Mononuclear cell (primary cell): Measurements from ENCODE around the gene ZNF792. TPM values are rescaled to one million over a fixed set of nuclear protein-coding genes. Genes with fewer than 3 reads are reported as not detected.
"Not testable (repeated sequence)": the region's sequence is repeated elsewhere in the genome, so short reads cannot be mapped to it uniquely, and the experiment has no call there.

Source experiments
- H3K27me3 ChIP-seq: 2 replicates; pipeline ENCODE4 v1.6.0; 2011; ENCODE audit warnings: low read length, control low read depth; ENCODE audit not compliant: insufficient read depth
- H3K4me1 ChIP-seq: 2 replicates; pipeline ENCODE4 v1.5.1; 2011; ENCODE audit warnings: mild to moderate bottlenecking, low read length, control low read depth; ENCODE audit not compliant: insufficient read depth
- H3K4me3 ChIP-seq: 2 replicates; pipeline ENCODE4 v1.5.1; 2011; ENCODE audit warnings: mild to moderate bottlenecking, low read length, moderate library complexity
- H3K9me3 ChIP-seq: 2 replicates; pipeline ENCODE4 v1.5.1; 2011; ENCODE audit warnings: low read depth, mild to moderate bottlenecking, control low read depth, low read length
- total RNA-seq: library from RNA; depleted of rRNA; stranded (reverse); fragments of >200 nt; gene quantifications from one replicate; pipeline ENCODE4 v1.2.3, GENCODE V29; 2012

The ZNF792 gene
- total RNA-seq, 1 donor = 10.2 TPM

DNA sequence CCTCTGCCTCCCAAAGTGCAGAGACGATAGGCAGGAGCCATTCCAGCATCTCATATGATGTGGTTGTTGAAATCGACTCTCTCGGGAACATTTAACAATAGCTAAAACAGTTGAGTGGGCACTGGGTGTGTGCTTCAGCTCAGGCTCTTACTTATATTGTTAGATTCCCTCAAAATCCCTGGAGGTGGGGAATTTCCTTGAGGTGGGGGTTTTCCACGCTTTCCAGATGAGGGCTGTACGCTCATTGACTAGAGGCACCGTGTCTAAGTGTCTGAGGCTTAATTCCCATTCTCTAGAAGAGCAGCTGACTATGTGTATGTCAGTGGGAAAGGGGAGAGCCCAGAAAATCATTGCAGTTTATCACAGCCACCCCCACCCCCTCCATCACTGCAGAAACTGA lies 25.3 kb upstream of the ZNF792 start:
- Histone ChIP-seq H3K4me1 (peaks cover 35% of the 10 kb centered on the region), H3K9me3 (no peaks in the 10 kb centered on the region), H3K27me3 (no peaks in the 10 kb centered on the region), H3K4me3 (no peak overlapping the region)

DNA sequence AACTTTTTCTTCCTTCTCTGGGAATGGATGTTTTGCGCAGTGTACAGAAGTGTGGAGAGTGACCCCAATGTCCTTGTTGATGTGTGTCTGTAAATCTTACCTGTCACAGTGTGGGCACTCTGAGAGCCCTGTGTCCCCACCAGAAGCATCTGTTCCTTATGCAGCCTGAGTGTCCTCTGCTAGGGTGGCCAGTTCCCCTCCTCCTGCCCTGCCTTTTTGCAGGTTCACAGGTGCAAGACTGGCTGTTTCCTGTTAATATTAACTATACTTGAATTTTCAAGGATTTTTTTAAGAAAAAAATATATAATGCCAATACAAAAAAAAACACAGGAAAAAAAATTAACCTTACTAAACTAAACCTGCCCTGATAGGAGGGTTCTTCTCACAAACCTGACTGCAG lies 24.1 kb upstream of the ZNF792 start:
- H3K4me1 ChIP-seq = peaks cover 28% of the 10 kb centered on the region
- no peak overlapping the region for H3K4me3 ChIP-seq
- no peaks in the 10 kb centered on the region for H3K27me3 ChIP-seq
- H3K9me3 ChIP-seq = no peaks in the 10 kb centered on the region

DNA sequence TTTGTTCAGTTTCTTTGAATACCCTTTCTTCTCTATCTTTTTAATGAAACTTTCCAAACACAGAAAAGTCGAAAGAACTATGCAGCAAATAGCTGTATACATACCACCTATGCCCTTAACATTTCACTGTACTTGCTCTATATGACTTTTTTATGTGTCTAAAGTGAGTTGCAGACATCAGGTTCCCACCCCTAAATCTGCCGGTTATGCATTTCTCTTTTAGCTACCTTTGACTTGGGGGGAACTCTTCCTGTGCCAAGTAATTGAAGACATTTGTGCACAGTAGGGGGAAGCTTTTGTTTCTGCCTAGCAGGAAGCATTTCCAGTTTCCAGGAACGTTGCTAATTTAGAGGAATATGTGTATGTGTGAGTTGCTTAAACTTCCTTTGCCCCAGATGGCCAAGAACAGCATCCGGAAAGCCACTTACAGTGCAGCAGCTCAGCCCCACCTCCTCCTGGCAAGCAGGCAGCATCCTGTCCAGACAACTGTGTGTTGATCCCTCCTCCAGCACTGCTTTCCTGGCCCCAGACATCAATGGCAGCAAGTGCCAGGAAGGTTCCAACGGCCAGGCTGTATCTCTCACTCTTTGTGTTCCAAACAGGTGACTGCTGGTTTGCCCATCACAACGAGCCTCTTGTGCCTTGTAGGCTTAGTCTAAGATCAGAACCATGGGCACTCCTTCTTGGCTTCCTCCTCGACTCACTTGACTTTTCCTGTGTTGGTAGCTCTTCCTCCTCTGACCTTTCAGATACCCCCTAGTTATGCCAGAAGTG lies 21.4 kb upstream of the ZNF792 start:
- H3K9me3 ChIP-seq = no peaks in the 10 kb centered on the region
- H3K4me3 ChIP-seq = no peak overlapping the region
- H3K4me1 ChIP-seq = peaks cover 18% of the 10 kb centered on the region
- no peaks in the 10 kb centered on the region for H3K27me3 ChIP-seq

DNA sequence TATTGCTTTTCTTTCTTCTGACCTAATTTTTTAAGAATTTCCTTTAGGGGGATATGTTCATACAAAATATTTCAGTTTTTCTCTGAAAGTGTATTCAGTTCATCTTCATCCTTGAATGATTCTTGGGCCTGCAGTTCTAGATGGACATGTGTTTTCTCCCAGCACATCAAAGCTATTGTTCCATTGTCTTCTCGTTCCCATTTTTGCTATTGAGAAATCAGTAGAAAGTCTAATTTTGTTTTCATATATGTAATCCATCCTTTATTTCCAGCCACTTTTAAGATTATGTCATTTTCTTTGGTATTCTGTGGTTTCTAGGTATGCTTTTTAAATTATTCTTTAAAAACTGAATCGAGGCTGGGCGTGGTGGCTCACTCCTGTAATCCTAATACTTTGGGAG lies 20.3 kb upstream of the ZNF792 start:
- Histone ChIP-seq H3K9me3 (no peaks in the 10 kb centered on the region), H3K27me3 (no peaks in the 10 kb centered on the region), H3K4me3 (no peak overlapping the region), H3K4me1 (peaks cover 14% of the 10 kb centered on the region)

DNA sequence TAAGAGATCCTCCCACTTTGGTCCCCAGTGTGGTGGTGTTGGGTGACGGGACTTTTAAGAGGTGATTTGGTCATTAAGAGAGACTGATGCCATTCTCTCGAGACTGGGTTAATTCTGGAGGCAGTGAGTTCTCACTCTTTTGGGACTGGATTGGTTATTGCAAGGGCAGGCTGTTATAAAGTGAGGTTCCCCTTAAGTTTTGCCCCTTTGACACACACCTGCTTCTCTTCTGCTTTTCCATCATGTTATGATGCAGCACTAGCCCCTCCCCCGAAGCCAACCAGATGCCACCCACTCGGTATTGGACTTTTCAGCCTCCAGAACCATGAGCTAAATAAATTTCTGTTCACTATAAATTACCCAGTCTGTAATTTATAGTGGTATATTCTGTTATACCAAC lies 19.8 kb upstream of the ZNF792 start:
- H3K27me3 ChIP-seq = no peaks in the 10 kb centered on the region
- peaks cover 9% of the 10 kb centered on the region for H3K4me1 ChIP-seq
- H3K9me3 ChIP-seq = no peaks in the 10 kb centered on the region
- H3K4me3 ChIP-seq = no peak overlapping the region

DNA sequence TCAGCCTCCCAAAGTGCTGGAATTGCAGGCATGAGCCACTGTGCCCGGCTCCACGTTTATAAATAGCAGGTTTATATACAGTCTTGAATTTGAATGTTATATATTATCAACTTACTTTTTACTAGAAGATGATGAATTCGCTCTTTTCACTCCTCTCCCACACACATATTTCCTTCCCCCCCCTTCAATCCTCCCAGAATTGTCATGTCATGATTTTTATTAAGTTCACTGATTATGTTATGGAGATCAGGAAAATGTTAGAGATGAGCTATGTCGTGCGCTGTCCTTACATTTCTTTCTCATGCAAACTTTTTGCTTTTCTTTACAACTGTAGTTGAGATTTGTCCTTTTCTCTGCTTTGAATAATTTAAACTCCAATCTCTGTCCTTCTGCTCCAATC lies 18.2 kb upstream of the ZNF792 start:
- Histone ChIP-seq H3K27me3 (no peaks in the 10 kb centered on the region), H3K4me1 (peaks cover 7% of the 10 kb centered on the region), H3K4me3 (no peak overlapping the region), H3K9me3 (no peaks in the 10 kb centered on the region)

DNA sequence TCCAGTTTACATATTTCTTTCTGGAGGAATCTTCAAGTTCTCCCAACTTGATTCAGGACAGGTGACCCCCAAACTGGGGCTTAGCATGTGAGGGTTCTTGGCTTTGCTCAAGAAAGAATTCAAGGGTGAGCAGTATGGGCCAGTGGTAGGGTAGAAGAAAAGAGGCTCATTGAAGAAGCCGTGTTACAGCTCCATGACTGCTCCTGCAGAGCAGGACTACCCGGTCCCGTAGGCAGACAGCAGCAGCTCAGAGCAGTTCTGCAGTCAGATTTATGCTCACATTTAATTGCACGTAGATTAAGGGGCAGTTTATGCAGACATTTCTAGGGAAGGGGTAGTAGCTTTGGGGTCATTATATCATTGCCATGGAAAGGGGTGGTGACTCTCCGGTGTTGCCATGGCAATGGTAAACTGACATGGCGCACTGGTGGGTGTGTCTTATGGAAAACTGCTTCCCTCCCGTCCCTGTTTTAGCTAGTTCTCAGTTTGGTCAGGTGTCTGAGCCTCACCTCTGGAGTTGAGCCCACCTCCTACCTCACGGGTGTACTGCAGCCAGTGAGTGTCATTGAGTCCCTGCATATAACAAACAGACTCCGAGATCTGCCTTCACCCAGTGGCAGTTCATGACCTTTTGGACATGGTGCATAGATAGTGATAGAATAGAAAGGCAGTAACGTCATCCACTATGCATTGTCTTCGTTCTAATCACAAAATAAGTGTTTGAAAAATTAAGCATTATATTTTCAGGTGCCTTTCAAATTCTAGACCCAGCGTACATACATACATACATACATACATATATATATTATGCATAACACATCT lies 16.0 kb upstream of the ZNF792 start:
- H3K4me1 ChIP-seq = peaks cover 16% of the 10 kb centered on the region
- no peaks in the 10 kb centered on the region for H3K27me3 ChIP-seq
- no peaks in the 10 kb centered on the region for H3K9me3 ChIP-seq
- no peak overlapping the region for H3K4me3 ChIP-seq

DNA sequence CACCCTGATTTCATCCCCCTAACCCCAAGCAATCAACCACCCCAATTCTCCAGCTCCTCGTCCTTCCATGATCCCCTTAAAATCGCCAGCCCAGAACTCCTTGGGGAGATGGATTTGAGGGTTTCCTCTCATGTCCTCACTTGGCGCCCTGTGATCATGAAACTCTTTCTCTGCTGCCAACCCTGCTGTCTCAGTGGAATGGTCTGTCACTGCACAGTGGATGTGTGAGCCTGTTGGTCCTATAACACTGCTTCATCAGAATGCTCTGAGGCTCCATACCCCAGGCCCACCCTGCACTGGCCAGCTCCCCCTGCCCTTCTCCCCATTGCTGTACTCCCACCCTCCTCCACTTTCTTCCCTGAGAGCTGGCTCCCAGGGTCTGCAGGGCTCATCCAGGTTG lies 12.6 kb upstream of the ZNF792 start:
- no peaks in the 10 kb centered on the region for H3K27me3 ChIP-seq
- no peak overlapping the region for H3K4me3 ChIP-seq
- H3K4me1 ChIP-seq = peaks cover 34% of the 10 kb centered on the region
- H3K9me3 ChIP-seq = no peaks in the 10 kb centered on the region

DNA sequence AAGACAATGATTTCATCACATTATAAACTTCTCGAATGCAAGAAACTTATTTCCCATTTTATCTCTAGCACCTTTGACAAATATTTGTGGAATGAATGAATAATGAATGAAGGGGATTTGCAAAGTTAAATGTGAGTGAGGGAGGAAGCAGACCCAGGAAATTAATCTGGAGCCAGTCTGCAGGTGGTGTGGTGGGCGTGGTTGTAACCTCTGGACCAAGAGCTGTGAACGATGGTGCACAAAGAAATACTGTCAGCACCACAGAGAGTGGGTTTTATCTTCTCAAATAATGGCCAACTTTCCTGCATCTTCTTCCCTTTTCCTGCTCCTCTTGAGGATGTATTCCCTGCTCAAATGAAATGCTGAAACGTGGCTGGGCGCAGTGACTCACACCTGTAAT lies 11.0 kb upstream of the ZNF792 start:
- Histone ChIP-seq H3K4me1 (peaks cover 34% of the 10 kb centered on the region), H3K4me3 (no peak overlapping the region), H3K27me3 (no peaks in the 10 kb centered on the region), H3K9me3 (no peaks in the 10 kb centered on the region)

DNA sequence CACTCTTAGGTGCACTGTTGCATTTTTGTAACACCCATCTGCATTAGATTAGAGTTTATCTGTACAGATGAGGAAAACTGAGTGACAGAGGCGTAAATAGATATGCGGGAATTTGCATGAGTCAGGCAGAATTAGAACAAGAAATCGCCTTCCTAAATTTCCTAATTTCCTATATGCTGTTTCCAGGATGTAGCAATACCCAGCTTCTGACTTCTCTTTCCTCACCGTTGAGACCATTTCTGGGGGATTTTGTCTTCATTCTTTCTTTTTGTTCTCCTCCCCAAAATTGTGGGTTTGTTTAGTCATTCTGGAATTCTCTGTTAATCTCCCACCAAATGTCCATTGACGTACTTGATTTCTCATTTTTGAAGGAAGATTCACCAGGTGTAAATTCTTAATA lies 10.6 kb upstream of the ZNF792 start:
- Histone ChIP-seq H3K4me3 (no peak overlapping the region), H3K4me1 (peaks cover 34% of the 10 kb centered on the region)

DNA sequence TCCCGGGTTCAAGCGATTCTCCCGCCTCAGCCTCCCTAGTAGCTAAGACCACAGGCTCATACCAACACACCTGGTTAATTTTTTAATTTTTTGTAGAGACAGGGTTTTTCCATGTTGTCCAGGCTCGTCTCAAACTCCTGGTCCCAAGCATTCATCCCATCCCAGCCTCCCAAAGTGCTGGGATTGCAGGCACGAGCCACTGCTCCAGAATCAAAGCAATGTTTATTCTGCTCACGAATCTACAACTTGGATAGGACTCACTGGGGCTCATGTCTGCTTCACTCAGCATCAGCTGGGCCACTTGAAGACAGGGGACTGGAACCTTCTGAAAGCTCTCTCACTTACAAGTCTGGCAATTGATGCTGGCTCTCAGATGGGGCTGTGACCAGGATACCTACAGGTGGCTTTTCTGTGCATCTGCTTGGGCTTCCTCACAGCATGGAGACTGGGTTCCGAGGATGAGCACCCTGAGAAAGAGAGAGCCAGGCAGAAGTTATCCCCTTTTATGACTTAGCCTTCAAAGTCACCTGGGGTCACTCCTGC lies 8.2 kb upstream of the ZNF792 start:
- Histone ChIP-seq H3K4me3 (no peak overlapping the region), H3K4me1 (peaks cover 34% of the 10 kb centered on the region), H3K9me3 (no peaks in the 10 kb centered on the region), H3K27me3 (no peaks in the 10 kb centered on the region)

More for the DNA sequence above, 10.6 kb upstream of the ZNF792 start:
- Histone ChIP-seq H3K9me3 (no peaks in the 10 kb centered on the region), H3K27me3 (no peaks in the 10 kb centered on the region)

DNA sequence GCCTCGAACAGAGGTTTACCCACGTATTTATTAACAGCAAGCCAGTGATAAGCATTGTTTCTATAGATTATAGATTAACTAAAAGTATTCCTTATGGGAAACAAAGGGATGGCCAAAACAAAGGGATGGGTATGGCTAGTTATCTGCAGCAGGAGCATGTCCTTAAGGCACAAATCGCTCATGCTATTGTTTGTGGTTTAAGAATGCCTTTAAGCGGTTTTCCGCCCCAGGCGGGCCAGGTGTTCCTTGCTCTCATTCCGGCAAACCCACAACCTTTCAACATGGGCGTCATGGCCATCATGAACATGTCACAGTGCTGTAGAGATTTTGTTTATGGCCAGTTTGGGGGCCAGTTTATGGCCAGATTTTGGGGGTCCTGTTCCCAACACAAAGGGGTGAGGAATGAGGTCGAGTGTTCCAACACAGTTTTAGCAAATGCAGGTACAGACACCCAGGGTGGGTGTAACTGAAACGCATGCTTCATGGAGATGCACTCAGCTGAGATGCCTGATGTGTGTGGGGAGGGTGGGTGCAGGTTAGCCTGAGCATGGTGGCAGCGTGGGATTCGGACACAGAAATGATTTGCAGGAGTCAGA lies 6.3 kb upstream of the ZNF792 start:
- H3K4me3 ChIP-seq, H3K27me3 ChIP-seq, H3K9me3 ChIP-seq: not testable (repeated sequence)
- peaks cover 21% of the 10 kb centered on the region for H3K4me1 ChIP-seq

DNA sequence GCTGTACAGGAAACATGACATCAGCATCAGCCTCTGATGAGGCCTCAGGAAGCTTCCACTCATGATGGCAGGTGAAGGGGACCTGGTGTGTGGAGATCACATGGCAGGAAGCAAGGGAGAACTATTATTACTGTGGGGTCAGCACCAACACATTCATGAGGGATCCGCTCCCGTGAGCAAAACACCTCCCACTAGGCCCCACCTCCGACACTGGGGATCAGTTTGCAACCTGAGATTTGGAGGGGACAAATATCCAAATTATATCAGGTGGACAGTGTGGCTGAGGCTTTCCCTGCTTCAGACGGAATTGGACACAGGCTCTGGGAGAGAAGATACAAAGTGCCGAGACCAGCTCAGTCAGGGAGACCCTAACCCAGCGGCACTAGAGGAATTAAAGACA lies 5.7 kb upstream of the ZNF792 start:
- no peak overlapping the region for H3K4me3 ChIP-seq
- H3K9me3 ChIP-seq = no peaks in the 10 kb centered on the region
- H3K4me1 ChIP-seq = peaks cover 15% of the 10 kb centered on the region
- H3K27me3 ChIP-seq = no peaks in the 10 kb centered on the region

DNA sequence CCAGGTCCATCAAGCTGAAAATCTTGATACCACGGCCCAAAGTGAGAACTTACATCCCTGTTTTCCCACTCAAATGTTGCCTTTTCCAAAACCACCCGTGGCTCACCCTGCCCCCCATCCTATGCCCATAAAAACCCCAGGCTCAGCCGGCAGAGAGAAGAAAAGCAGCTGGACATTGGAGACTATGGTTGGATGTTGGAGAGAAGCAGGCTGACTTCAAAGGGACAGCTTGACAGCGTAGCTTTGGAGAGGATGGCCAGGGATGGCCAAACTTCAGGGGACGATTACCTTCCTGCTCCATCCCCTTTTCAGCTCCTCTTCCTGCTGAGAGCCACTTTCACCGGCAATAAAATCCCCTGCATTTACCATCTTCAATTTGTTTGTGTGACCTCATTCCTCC lies 3.5 kb upstream of the ZNF792 start:
- H3K4me1 ChIP-seq = peaks cover 9% of the 10 kb centered on the region

DNA sequence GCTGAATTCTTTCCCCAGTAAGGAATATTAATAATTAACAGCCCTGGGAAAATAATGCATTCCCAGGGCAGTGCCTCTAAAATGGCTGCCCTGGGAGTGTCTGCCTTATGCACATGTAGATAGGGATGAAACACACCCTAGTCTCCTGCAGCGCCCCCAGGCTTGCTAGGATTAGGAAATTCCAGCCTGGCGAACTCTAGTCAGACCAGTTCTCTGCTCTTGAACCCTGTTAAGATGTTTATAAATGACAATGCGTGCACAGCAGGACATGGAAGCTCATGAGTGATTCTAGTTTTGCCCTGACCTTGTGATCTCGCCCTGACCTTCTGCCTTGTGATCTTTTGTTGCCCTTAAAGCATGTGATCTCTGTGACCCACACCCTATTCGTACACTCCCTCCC lies 1.5 kb upstream of the ZNF792 start:
- not testable (repeated sequence) for H3K9me3 ChIP-seq, H3K4me3 ChIP-seq, H3K27me3 ChIP-seq
- H3K4me1 ChIP-seq = peaks cover 14% of the 10 kb centered on the region

More for the DNA sequence above, 3.5 kb upstream of the ZNF792 start:
- Histone ChIP-seq H3K27me3 (no peaks in the 10 kb centered on the region), H3K4me3 (no peak overlapping the region), H3K9me3 (no peaks in the 10 kb centered on the region)
